A549 (cell line): ENCODE measurements around the gene PRG3. TPM values are rescaled to one million over a fixed set of nuclear protein-coding genes. Genes with fewer than 3 reads are reported as not detected.

Experiments
- ATAC-seq, 2 experiments: fragments of 200-7000 bp in 1 of 2; fragments of >200 bp in 1 of 2; cut with Nextera tagmentation in 1 of 2; cut with Tn5 transposase in 1 of 2; 3 replicates each; pipeline versions ENCODE4 v1.8.0 to v1.9.1; 2018 to 2020; ENCODE audit warnings: mild to moderate bottlenecking in 1 of 2, moderate library complexity in 1 of 2
- CTCF ChIA-PET: fragments of 300-600 bp; sonication (Branson Sonifier 250); formaldehyde crosslinking; extraction: SDS; loops from one replicate; lab custom pipeline; 2021; ENCODE audit warnings: antibody characterized with exemption, inconsistent platforms; lab: Yijun Ruan, JAX
- POLR2A ChIA-PET: fragments of 350-600 bp; formaldehyde crosslinking; extraction: SDS; loops from one replicate; lab custom pipeline; 2021; ENCODE audit warnings: antibody characterized with exemption, inconsistent platforms; lab: Yijun Ruan, JAX
- DNase-seq, 2 experiments: peaks; one replicate each; pipeline versions ENCODE4 v3.0.0 to v3.0.0-alpha.2; 2011 to 2016; ENCODE audit warnings: low read depth in 1 of 2, low spot score in 1 of 2
- FAIRE-seq: peaks from 2 replicates; lab custom pipeline; 2011; peaks lifted over from hg19 to GRCh38; lab: Jason Lieb, UNC
- H3K27ac ChIP-seq, 2 experiments: fragments of >200 bp; sonication (Bioruptor Twin); formaldehyde crosslinking; 3 replicates each; pipeline ENCODE4 v1.5.1; 2016 to 2017
- H3K4me1 ChIP-seq: fragments of >200 bp; sonication (Bioruptor Twin); formaldehyde crosslinking; 3 replicates; pipeline ENCODE4 v1.6.1; 2016
- H3K4me2 ChIP-seq: fragments of >200 bp; sonication (Bioruptor Twin); formaldehyde crosslinking; 3 replicates; pipeline ENCODE4 v1.6.1; 2016
- H3K4me3 ChIP-seq: fragments of >200 bp; sonication (Bioruptor Twin); formaldehyde crosslinking; 3 replicates; pipeline ENCODE4 v1.5.1; 2016
- H3K9me3 ChIP-seq: fragments of >200 bp; sonication (Bioruptor Twin); formaldehyde crosslinking; 3 replicates; pipeline ENCODE4 v1.6.1; 2016
- CBX2 ChIP-seq: fragments of 200-600 bp; sonication (generic); IDR thresholded peaks from 2 replicates; pipeline ENCODE4 v1.6.1; 2016; ENCODE audit warnings: low read depth, mild to moderate bottlenecking, borderline replicate concordance
- CHD4 ChIP-seq: fragments of 200-600 bp; sonication (generic); IDR thresholded peaks from 2 replicates; pipeline ENCODE4 v1.6.1; 2016; ENCODE audit warnings: antibody characterized with exemption, mild to moderate bottlenecking, borderline replicate concordance
- CTCF ChIP-seq: fragments of >200 bp; sonication (Bioruptor Twin); formaldehyde crosslinking; IDR thresholded peaks from 3 replicates; pipeline ENCODE4 v1.5.1; 2016
- EHF ChIP-seq: fragments of 250-450 bp; sonication (Bioruptor Pico); IDR thresholded peaks from 2 replicates; pipeline ENCODE4 v1.5.0; 2020; ENCODE audit warnings: mild to moderate bottlenecking
- ELK1 ChIP-seq: fragments of 150-350 bp; IDR thresholded peaks from 2 replicates; pipeline ENCODE4 v1.6.1; 2014; ENCODE audit warnings: low read depth, mild to moderate bottlenecking, low read length
- EP300 ChIP-seq, 2 experiments: fragments of >200 bp; sonication (Bioruptor Twin); formaldehyde crosslinking; IDR thresholded peaks; 2 replicates in 1 of 2; 3 replicates in 1 of 2; pipeline ENCODE4 v1.6.1; 2016 to 2017
- FOSB ChIP-seq: fragments of 250-450 bp; sonication (Bioruptor Pico); IDR thresholded peaks from 2 replicates; pipeline ENCODE4 v1.5.0; 2020; ENCODE audit warnings: mild to moderate bottlenecking, moderate library complexity
- GATA3 ChIP-seq: IDR thresholded peaks from 2 replicates; pipeline ENCODE4 v1.6.1; 2012; ENCODE audit warnings: borderline replicate concordance
- HES2 ChIP-seq: fragments of >200 bp; sonication (Bioruptor Twin); formaldehyde crosslinking; IDR thresholded peaks from 2 replicates; pipeline ENCODE4 v1.6.1; 2016
- HOXB13 ChIP-seq: fragments of 250-450 bp; sonication (Bioruptor Pico); IDR thresholded peaks from 2 replicates; pipeline ENCODE4 v1.5.0; 2020; ENCODE audit warnings: low read depth, mild to moderate bottlenecking, moderate library complexity
- JUNB ChIP-seq: fragments of >200 bp; sonication (Bioruptor Twin); formaldehyde crosslinking; IDR thresholded peaks from 2 replicates; pipeline ENCODE4 v1.6.1; 2016
- KDM5A ChIP-seq: fragments of 200-600 bp; sonication (generic); IDR thresholded peaks from 2 replicates; pipeline ENCODE4 v1.6.1; 2016; ENCODE audit warnings: antibody characterized with exemption, mild to moderate bottlenecking
- MAX ChIP-seq: IDR thresholded peaks from 2 replicates; pipeline ENCODE4 v1.6.1; 2012
- MAZ ChIP-seq: fragments of 150-350 bp; IDR thresholded peaks from 2 replicates; pipeline ENCODE4 v1.6.1; 2014; ENCODE audit warnings: antibody characterized with exemption, low read depth, low read length, borderline replicate concordance
- NFE2L2 ChIP-seq: fragments of 150-350 bp; conservative IDR thresholded peaks from 2 replicates; pipeline ENCODE4 v1.6.1; 2014; ENCODE audit warnings: low read length
- PHF8 ChIP-seq: fragments of 200-600 bp; sonication (generic); IDR thresholded peaks from 2 replicates; pipeline ENCODE4 v1.6.1; 2016; ENCODE audit warnings: low read depth, mild to moderate bottlenecking, antibody characterized with exemption, moderate library complexity, borderline replicate concordance
- POLR2AphosphoS2 ChIP-seq: conservative IDR thresholded peaks from 2 replicates; pipeline ENCODE4 v1.6.1; 2012; ENCODE audit warnings: low read length, improper control_type of control experiment, inconsistent platforms
- RAD21 ChIP-seq, 2 experiments: fragments of >200 bp in 1 of 2; sonication (Bioruptor Twin) in 1 of 2; formaldehyde crosslinking in 1 of 2; IDR thresholded peaks in 1 of 2; conservative IDR thresholded peaks in 1 of 2; 2 replicates in 1 of 2; 3 replicates in 1 of 2; pipeline ENCODE4 v1.6.1; 2012 to 2018; ENCODE audit warnings: inconsistent platforms in 1 of 2
- RCOR1 ChIP-seq: fragments of 150-350 bp; IDR thresholded peaks from 2 replicates; pipeline ENCODE4 v1.6.1; 2014; ENCODE audit warnings: antibody characterized with exemption, low read length, low read depth
- RNF2 ChIP-seq: fragments of 200-600 bp; sonication (generic); IDR thresholded peaks from 2 replicates; pipeline ENCODE4 v1.6.1; 2016; ENCODE audit warnings: low read depth, mild to moderate bottlenecking, antibody characterized with exemption, moderate library complexity, borderline replicate concordance
- SREBF2 ChIP-seq: fragments of 450-650 bp; IDR thresholded peaks from 2 replicates; pipeline ENCODE4 v1.6.1; 2014; ENCODE audit warnings: mild to moderate bottlenecking, moderate library complexity
- TP53 ChIP-seq: fragments of 250-450 bp; sonication (Bioruptor Pico); IDR thresholded peaks from 2 replicates; pipeline ENCODE4 v1.5.0; 2021; ENCODE audit warnings: mild to moderate bottlenecking, moderate library complexity
- ZNF302 ChIP-seq: fragments of 250-450 bp; sonication (Bioruptor Pico); IDR thresholded peaks from 2 replicates; pipeline ENCODE4 v1.9.0; 2021; ENCODE audit warnings: inconsistent platforms, mild to moderate bottlenecking, moderate library complexity
- ZSCAN20 ChIP-seq: fragments of 250-450 bp; sonication (Bioruptor Pico); IDR thresholded peaks from 2 replicates; pipeline ENCODE4 v1.8.0; 2022; ENCODE audit warnings: mild to moderate bottlenecking, moderate library complexity
- WGBS: methylation state at CpG from one replicate; pipeline ENCODE4 v1.1.6; 2017; ENCODE audit errors: missing lambda C conversion rate; 5-methylcytosine and 5-hydroxymethylcytosine counted together
- polyA plus RNA-seq, 4 experiments: library from polyadenylated mRNA; depleted of rRNA in 3 of 4; stranded (reverse); fragments of >200 nt; fragmentation: RNase III in 1 of 4; extraction: RNeasy Plus Mini Kit Qiagen cat#74134 plus additional on column Dnase treatment in 1 of 4; gene quantifications; 2 replicates in 3 of 4; 3 replicates in 1 of 4; pipeline ENCODE4 v1.2.3, GENCODE V29; 2011 to 2017

Gene PRG3
- polyA plus RNA-seq, 2 of the 4 experiments (the other 2 are of a cell fraction) = not detected

DNA sequence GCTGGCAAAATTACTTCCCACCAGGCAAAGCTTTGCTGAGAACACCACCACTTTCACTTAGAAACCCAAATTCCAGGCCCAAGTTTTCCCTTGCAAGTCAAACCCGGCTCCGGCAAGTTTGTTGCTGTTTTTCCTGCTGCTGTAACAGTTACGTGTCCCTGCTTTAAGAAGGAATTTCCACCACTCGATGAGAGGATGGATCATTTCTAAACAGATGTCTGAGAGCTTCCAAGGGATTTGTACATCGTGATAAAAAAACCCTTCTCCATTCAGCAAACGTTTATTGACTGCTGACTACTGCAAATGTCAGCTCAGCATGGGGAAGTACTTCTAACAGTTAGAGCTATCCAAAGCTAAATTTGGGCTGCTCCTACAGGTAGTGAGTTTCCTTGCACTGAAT lies 23.1 kb downstream of the PRG3 start:
- CTCF ChIA-PET = interaction anchor here (1.0 to 5.5 kb wide), 7 partner anchors 13 to 286 kb away, joined by 3 to 33 read pairs (median 4); no protein-coding TSS in a partner anchor
- H3K4me1 ChIP-seq = peaks cover 38% of the 10 kb centered on the region
- no peaks in the 10 kb centered on the region for H3K9me3 ChIP-seq
- DNase-seq (no peak), ATAC-seq (no peak), FAIRE-seq (no peak)
- H3K4me3 ChIP-seq = no peak overlapping the region
- peak overlapping the region; percentile 65; the same call in 2 of the 3 replicates for H3K4me2 ChIP-seq
- H3K27ac ChIP-seq = peak overlapping the region; percentile 84 to 88; a peak in 5 of 6 replicates
- no peak for TF ChIP-seq TP53 (CRISPR knock-in tag)
- TF ChIP-seq HOXB13 (CRISPR knock-in tag) = no peak
- no peak for TF ChIP-seq RAD21 (conservative IDR thresholded peaks at IDR 0.05 in 1 of 2, IDR thresholded peaks at IDR 0.05 in 1 of 2)
- no peak for TF ChIP-seq ZNF302 (CRISPR knock-in tag)
- TF ChIP-seq SREBF2 = no peak
- TF ChIP-seq CHD4 = no peak
- no peak for TF ChIP-seq MAX
- no peak for TF ChIP-seq MAZ
- TF ChIP-seq EHF (CRISPR knock-in tag) = no peak
- TF ChIP-seq RNF2 = no peak
- no peak for TF ChIP-seq CBX2
- no peak for TF ChIP-seq POLR2AphosphoS2
- no peak for TF ChIP-seq NFE2L2
- TF ChIP-seq ZSCAN20 (CRISPR knock-in tag) = no peak
- TF ChIP-seq GATA3 = no peak
- no peak for TF ChIP-seq CTCF
- no peak for TF ChIP-seq ELK1
- TF ChIP-seq EP300 (IDR thresholded peaks at IDR 0.05) = no peak
- TF ChIP-seq RCOR1 = no peak
- no peak for TF ChIP-seq FOSB (CRISPR knock-in tag)
- 44% methylated on average over 6 of the region's 6 CpGs for WGBS
- POLR2A ChIA-PET = no interaction called here

DNA sequence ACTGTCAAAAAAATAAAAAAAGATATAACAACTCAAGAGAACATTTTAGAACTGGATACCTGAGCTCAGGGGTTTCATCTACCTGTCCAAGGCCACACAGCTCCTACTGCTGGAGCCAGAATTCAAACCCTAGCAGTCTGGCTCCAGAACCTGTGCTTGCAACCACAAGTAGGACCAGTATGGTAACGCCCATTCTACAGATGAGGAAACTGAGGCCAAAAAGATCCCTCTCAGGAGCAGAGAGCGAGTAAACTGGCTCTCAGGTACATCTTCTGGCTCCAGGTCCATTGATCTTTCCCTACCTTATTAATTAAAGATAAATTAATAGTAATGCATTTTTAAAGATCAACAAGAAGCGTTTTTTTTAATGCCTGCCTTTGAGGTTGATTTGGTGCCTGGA lies 23.6 kb downstream of the PRG3 start:
- no peak for ATAC-seq
- H3K27ac ChIP-seq = peak overlapping the region; percentile 84 to 88; a peak in 5 of 6 replicates
- no peaks in the 10 kb centered on the region for H3K9me3 ChIP-seq
- ChIA-PET POLR2A (no interaction called here), CTCF (interaction anchor here (0.5 to 5.5 kb wide), 10 partner anchors 12 to 287 kb away, joined by 3 to 33 read pairs (median 4); partner anchors contain the start of gene UBE2L6)
- H3K4me3 ChIP-seq = no peak overlapping the region
- TF ChIP-seq HES2 = no peak
- TF ChIP-seq GATA3 = no peak
- TF ChIP-seq JUNB = no peak
- no peak for TF ChIP-seq KDM5A
- TF ChIP-seq PHF8 = no peak
- no peak for TF ChIP-seq EHF (CRISPR knock-in tag)
- TF ChIP-seq CTCF = no peak
- TF ChIP-seq HOXB13 (CRISPR knock-in tag) = no peak
- TF ChIP-seq RCOR1 = no peak
- FAIRE-seq = no peak
- no peak overlapping the region for H3K4me2 ChIP-seq
- no peak for DNase-seq
- 88% methylated on average over 3 of the region's 3 CpGs for WGBS
- peaks cover 38% of the 10 kb centered on the region for H3K4me1 ChIP-seq
